SK-N-SH treated with all-trans-retinoic acid at 6 μM for 48 hours (cell line): ENCODE results near the gene C17orf50.

ENCODE experiments used
- ATAC-seq: fragments of 200-7000 bp; cut with Tn5 transposase; 3 replicates; pipeline ENCODE4 v1.9.1; 2020; ENCODE audit warnings: mild to moderate bottlenecking, moderate library complexity
- ARNTL ChIP-seq: fragments of 450-650 bp; formaldehyde crosslinking; IDR thresholded peaks from 2 replicates; pipeline ENCODE4 v1.5.0; 2020; ENCODE audit warnings: low read depth, mild to moderate bottlenecking, moderate library complexity, borderline replicate concordance
- BACH2 ChIP-seq: fragments of 250-450 bp; sonication (Bioruptor Pico); IDR thresholded peaks from 2 replicates; pipeline ENCODE4 v1.9.0; 2021; ENCODE audit warnings: mild to moderate bottlenecking, borderline replicate concordance
- CSDC2 ChIP-seq: fragments of 250-450 bp; sonication (Bioruptor Pico); IDR thresholded peaks from 2 replicates; pipeline ENCODE4 v1.5.0; 2020; ENCODE audit warnings: mild to moderate bottlenecking, moderate library complexity
- CSRNP3 ChIP-seq: fragments of 250-450 bp; sonication (Bioruptor Pico); IDR thresholded peaks from 2 replicates; pipeline ENCODE4 v1.5.1; 2021; ENCODE audit warnings: mild to moderate bottlenecking, moderate library complexity
- ESRRG ChIP-seq: fragments of 250-450 bp; sonication (Bioruptor Pico); IDR thresholded peaks from 2 replicates; pipeline ENCODE4 v1.6.1; 2021; ENCODE audit warnings: mild to moderate bottlenecking
- ISL1 ChIP-seq: fragments of 250-450 bp; sonication (Bioruptor Pico); IDR thresholded peaks from 2 replicates; pipeline ENCODE4 v2.1.2; 2022; ENCODE audit warnings: mild to moderate bottlenecking, moderate library complexity
- PATZ1 ChIP-seq: fragments of 250-450 bp; sonication (Bioruptor Pico); IDR thresholded peaks from 2 replicates; pipeline ENCODE4 v1.8.0; 2020; ENCODE audit warnings: mild to moderate bottlenecking, moderate library complexity, borderline replicate concordance
- POU6F1 ChIP-seq: fragments of 250-450 bp; sonication (Bioruptor Pico); IDR thresholded peaks from 2 replicates; pipeline ENCODE4 v1.8.0; 2021; ENCODE audit warnings: low read depth, mild to moderate bottlenecking, moderate library complexity, borderline replicate concordance
- PPARA ChIP-seq: fragments of 250-450 bp; sonication (Bioruptor Pico); IDR thresholded peaks from 2 replicates; pipeline ENCODE4 v1.5.0; 2020; ENCODE audit warnings: mild to moderate bottlenecking, borderline replicate concordance
- RARB ChIP-seq: fragments of 250-450 bp; sonication (Bioruptor Pico); IDR thresholded peaks from 2 replicates; pipeline ENCODE4 v1.8.0; 2021; ENCODE audit warnings: mild to moderate bottlenecking, moderate library complexity
- SNAI2 ChIP-seq: fragments of 250-450 bp; sonication (Bioruptor Pico); IDR thresholded peaks from 2 replicates; pipeline ENCODE4 v1.5.0; 2020; ENCODE audit warnings: mild to moderate bottlenecking, moderate library complexity
- TCF4 ChIP-seq: fragments of 250-450 bp; sonication (Bioruptor Pico); IDR thresholded peaks from 2 replicates; pipeline ENCODE4 v1.8.0; 2021; ENCODE audit warnings: mild to moderate bottlenecking, moderate library complexity, borderline replicate concordance
- ZC3H10 ChIP-seq: fragments of 250-450 bp; sonication (Bioruptor Pico); IDR thresholded peaks from 2 replicates; pipeline ENCODE4 v1.5.1; 2021; ENCODE audit warnings: mild to moderate bottlenecking, moderate library complexity
- ZFP3 ChIP-seq: fragments of 250-450 bp; sonication (Bioruptor Pico); IDR thresholded peaks from 2 replicates; pipeline ENCODE4 v1.5.0; 2020; ENCODE audit warnings: mild to moderate bottlenecking, moderate library complexity
- ZFP30 ChIP-seq: fragments of 450-650 bp; formaldehyde crosslinking; IDR thresholded peaks from 2 replicates; pipeline ENCODE4 v1.5.0; 2022; ENCODE audit warnings: mild to moderate bottlenecking, moderate library complexity
- ZNF565 ChIP-seq: fragments of 450-650 bp; formaldehyde crosslinking; conservative IDR thresholded peaks from 2 replicates; pipeline ENCODE4 v1.5.0; 2020; ENCODE audit warnings: low read depth, mild to moderate bottlenecking, moderate library complexity
- ZNF70 ChIP-seq: fragments of 450-650 bp; formaldehyde crosslinking; IDR thresholded peaks from 2 replicates; pipeline ENCODE4 v1.5.0; 2020; ENCODE audit warnings: mild to moderate bottlenecking, moderate library complexity
- TF ChIP-seq, protein P1 (sequence below): fragments of 250-450 bp; sonication (Bioruptor Pico); IDR thresholded peaks from 2 replicates; pipeline ENCODE4 v1.5.0; 2020; ENCODE audit warnings: mild to moderate bottlenecking, moderate library complexity
- TF ChIP-seq, protein P2 (sequence below): fragments of 250-450 bp; sonication (Bioruptor Pico); IDR thresholded peaks from 2 replicates; pipeline ENCODE4 v1.5.1; 2020; ENCODE audit warnings: low read depth, mild to moderate bottlenecking, moderate library complexity

The C17orf50 gene

DNA sequence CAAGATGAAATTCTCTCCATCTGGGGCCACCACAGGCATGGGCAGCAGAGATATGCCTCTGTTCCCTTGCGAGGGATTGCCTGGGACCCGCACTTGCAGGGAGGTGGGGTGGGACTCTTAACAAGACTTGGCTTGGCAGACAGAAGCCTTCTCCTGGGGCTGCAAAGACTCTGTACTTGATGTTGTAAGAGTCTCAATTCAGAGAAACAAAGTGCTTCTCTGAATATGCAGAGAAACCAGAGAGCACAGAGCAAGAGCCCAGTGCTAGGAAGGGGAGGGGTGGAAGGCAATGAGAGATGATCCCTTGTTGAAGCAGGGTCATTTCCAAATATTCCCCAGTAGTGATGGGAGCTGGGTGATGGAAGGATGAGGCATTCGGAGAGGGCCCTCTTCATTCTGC lies 32.6 kb downstream of the C17orf50 start:
- no peak for ATAC-seq
- TF ChIP-seq SNAI2 (CRISPR knock-in tag) (no peak), BACH2 (CRISPR knock-in tag) (no peak), CSRNP3 (CRISPR knock-in tag) (no peak), ZNF565 (CRISPR knock-in tag) (no peak), CSDC2 (no peak), PATZ1 (CRISPR knock-in tag) (no peak), ESRRG (CRISPR knock-in tag) (no peak), RARB (no peak), ZFP3 (CRISPR knock-in tag) (no peak), PPARA (no peak), ISL1 (no peak), TCF4 (CRISPR knock-in tag) (no peak), ZNF70 (CRISPR knock-in tag) (no peak), ZC3H10 (CRISPR knock-in tag) (no peak)
- TF ChIP-seq, protein P1, sequence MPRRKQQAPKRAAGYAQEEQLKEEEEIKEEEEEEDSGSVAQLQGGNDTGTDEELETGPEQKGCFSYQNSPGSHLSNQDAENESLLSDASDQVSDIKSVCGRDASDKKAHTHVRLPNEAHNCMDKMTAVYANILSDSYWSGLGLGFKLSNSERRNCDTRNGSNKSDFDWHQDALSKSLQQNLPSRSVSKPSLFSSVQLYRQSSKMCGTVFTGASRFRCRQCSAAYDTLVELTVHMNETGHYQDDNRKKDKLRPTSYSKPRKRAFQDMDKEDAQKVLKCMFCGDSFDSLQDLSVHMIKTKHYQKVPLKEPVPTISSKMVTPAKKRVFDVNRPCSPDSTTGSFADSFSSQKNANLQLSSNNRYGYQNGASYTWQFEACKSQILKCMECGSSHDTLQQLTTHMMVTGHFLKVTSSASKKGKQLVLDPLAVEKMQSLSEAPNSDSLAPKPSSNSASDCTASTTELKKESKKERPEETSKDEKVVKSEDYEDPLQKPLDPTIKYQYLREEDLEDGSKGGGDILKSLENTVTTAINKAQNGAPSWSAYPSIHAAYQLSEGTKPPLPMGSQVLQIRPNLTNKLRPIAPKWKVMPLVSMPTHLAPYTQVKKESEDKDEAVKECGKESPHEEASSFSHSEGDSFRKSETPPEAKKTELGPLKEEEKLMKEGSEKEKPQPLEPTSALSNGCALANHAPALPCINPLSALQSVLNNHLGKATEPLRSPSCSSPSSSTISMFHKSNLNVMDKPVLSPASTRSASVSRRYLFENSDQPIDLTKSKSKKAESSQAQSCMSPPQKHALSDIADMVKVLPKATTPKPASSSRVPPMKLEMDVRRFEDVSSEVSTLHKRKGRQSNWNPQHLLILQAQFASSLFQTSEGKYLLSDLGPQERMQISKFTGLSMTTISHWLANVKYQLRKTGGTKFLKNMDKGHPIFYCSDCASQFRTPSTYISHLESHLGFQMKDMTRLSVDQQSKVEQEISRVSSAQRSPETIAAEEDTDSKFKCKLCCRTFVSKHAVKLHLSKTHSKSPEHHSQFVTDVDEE (CRISPR knock-in tag), result no peak
- TF ChIP-seq, protein P2, sequence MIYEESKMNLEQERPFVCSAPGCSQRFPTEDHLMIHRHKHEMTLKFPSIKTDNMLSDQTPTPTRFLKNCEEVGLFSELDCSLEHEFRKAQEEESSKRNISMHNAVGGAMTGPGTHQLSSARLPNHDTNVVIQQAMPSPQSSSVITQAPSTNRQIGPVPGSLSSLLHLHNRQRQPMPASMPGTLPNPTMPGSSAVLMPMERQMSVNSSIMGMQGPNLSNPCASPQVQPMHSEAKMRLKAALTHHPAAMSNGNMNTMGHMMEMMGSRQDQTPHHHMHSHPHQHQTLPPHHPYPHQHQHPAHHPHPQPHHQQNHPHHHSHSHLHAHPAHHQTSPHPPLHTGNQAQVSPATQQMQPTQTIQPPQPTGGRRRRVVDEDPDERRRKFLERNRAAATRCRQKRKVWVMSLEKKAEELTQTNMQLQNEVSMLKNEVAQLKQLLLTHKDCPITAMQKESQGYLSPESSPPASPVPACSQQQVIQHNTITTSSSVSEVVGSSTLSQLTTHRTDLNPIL, result no peak

- ATAC-seq, result peak; percentile 63
- TF ChIP-seq, protein P2, result no peak
- TF ChIP-seq CSRNP3 (CRISPR knock-in tag), result no peak
- TF ChIP-seq TCF4 (CRISPR knock-in tag), result no peak
- TF ChIP-seq ZFP30, result no peak
- TF ChIP-seq CSDC2, result no peak
- no peak for TF ChIP-seq ARNTL (CRISPR knock-in tag)
Observed at GRCh38 chr17:35795007-35795870, 34.6 kb downstream of the C17orf50 start, which contains the start of gene MMP28. MMP28 (minus strand) TSS chr17:35795641; CDS start chr17:35795377, 264 bp downstream.

- ATAC-seq, result no peak
- TF ChIP-seq TCF4 (CRISPR knock-in tag) (no peak), ZC3H10 (CRISPR knock-in tag) (no peak), POU6F1 (CRISPR knock-in tag) (no peak)
Observed at GRCh38 chr17:35795871-35796265, 35.2 kb downstream of the C17orf50 start.
